Mesothelial cell of epicardium (in vitro differentiated cells): Measurements from ENCODE around the gene RASEF. TPM values are rescaled to one million over a fixed set of nuclear protein-coding genes. Genes with fewer than 3 reads are reported as not detected.

ENCODE experiments used
- DNase-seq, 2 experiments: peaks; one replicate each; pipeline ENCODE4 v3.0.0; 2021; ENCODE audit warnings: low spot score in 2 of 2; ENCODE audit not compliant: unreplicated experiment in 2 of 2
- H3K27ac Mint-ChIP-seq: 2 replicates; pipeline ENCODE4 v1.8.0; 2021; ENCODE audit warnings: mixed read lengths
- H3K27me3 Mint-ChIP-seq: 2 replicates; pipeline ENCODE4 v1.8.0; 2021; ENCODE audit warnings: low read depth, mixed read lengths
- H3K36me3 Mint-ChIP-seq: 2 replicates; pipeline ENCODE4 v1.8.0; 2021; ENCODE audit warnings: mixed read lengths
- H3K4me1 Mint-ChIP-seq: 2 replicates; pipeline ENCODE4 v1.8.0; 2021; ENCODE audit warnings: mixed read lengths
- H3K4me3 Mint-ChIP-seq: 2 replicates; pipeline ENCODE4 v1.8.0; 2021; ENCODE audit warnings: mild to moderate bottlenecking, moderate library complexity, mixed read lengths
- H3K9me3 Mint-ChIP-seq: 2 replicates; pipeline ENCODE4 v1.8.0; 2021; ENCODE audit warnings: mixed read lengths
- CTCF ChIP-seq: fragments of 200-600 bp; sonication (generic); IDR thresholded peaks from one replicate; pipeline ENCODE4 v1.5.0; 2021; ENCODE audit warnings: antibody characterized with exemption; ENCODE audit not compliant: unreplicated experiment
- total RNA-seq: library from RNA; stranded (reverse); gene quantifications from 3 replicates; pipeline ENCODE4 v1.2.1, GENCODE V29; 2021

Gene RASEF
- total RNA-seq, 1 donor from 2014 or later = 4.0 TPM

- TF ChIP-seq CTCF = no peak
- no peak for DNase-seq
- Mint-ChIP-seq H3K36me3 (no peaks in the 10 kb centered on the region), H3K27me3 (no peaks in the 10 kb centered on the region), H3K4me1 (no peaks in the 10 kb centered on the region), H3K9me3 (peaks cover 11% of the 10 kb centered on the region), H3K27ac (no peak overlapping the region), H3K4me3 (no peak overlapping the region)
These were observed 32.4 kb downstream of the RASEF start for GRCh38 chr9:83030391-83031107.

GRCh38 chr9:83029531-83030137 lies 33.3 kb downstream of the RASEF start:
- Mint-ChIP-seq H3K27ac (no peak overlapping the region), H3K4me1 (peaks cover 7% of the 10 kb centered on the region), H3K9me3 (peaks cover 11% of the 10 kb centered on the region), H3K36me3 (no peaks in the 10 kb centered on the region), H3K4me3 (no peak overlapping the region), H3K27me3 (no peaks in the 10 kb centered on the region)
- TF ChIP-seq CTCF = no peak
- no peak for DNase-seq

- H3K27me3 Mint-ChIP-seq = no peaks in the 10 kb centered on the region
- no peak overlapping the region for H3K4me3 Mint-ChIP-seq
- no peak for TF ChIP-seq CTCF
- H3K4me1 Mint-ChIP-seq = peaks cover 13% of the 10 kb centered on the region
- H3K27ac Mint-ChIP-seq = no peak overlapping the region
- no peak for DNase-seq
- H3K9me3 Mint-ChIP-seq = peaks cover 11% of the 10 kb centered on the region
- H3K36me3 Mint-ChIP-seq = no peaks in the 10 kb centered on the region
These were observed 35.6 kb downstream of the RASEF start for GRCh38 chr9:83027153-83027891.

- no peak overlapping the region for H3K4me3 Mint-ChIP-seq
- H3K9me3 Mint-ChIP-seq = peaks cover 3% of the 10 kb centered on the region
- peaks cover 3% of the 10 kb centered on the region for H3K36me3 Mint-ChIP-seq
- no peak for TF ChIP-seq CTCF
- no peak for DNase-seq
- no peak overlapping the region for H3K27ac Mint-ChIP-seq
- H3K4me1 Mint-ChIP-seq = peaks cover 13% of the 10 kb centered on the region
- no peaks in the 10 kb centered on the region for H3K27me3 Mint-ChIP-seq
These were observed 38.3 kb downstream of the RASEF start for GRCh38 chr9:83024506-83025125.

- peaks cover 10% of the 10 kb centered on the region for H3K36me3 Mint-ChIP-seq
- H3K9me3 Mint-ChIP-seq = peaks cover 13% of the 10 kb centered on the region
- no peaks in the 10 kb centered on the region for H3K27me3 Mint-ChIP-seq
- H3K4me1 Mint-ChIP-seq = peaks cover 13% of the 10 kb centered on the region
- DNase-seq = no peak
- H3K27ac Mint-ChIP-seq = no peak overlapping the region
- no peak for TF ChIP-seq CTCF
- H3K4me3 Mint-ChIP-seq = no peak overlapping the region
These were observed 39.8 kb downstream of the RASEF start for GRCh38 chr9:83023151-83023550.
